ENCODE data around the gene BICC1.

Gene BICC1

GRCh38 chr10:58785354-58785753 lies 272.7 kb downstream of the BICC1 start:
- no peak for ATAC-seq

GRCh38 chr10:58791137-58791536 lies 278.5 kb downstream of the BICC1 start:
- no peak for ATAC-seq

- no peak for ATAC-seq
Observed at GRCh38 chr10:58795560-58795959, 282.9 kb downstream of the BICC1 start.

- ATAC-seq = no peak
Observed at GRCh38 chr10:58796242-58796641, 283.6 kb downstream of the BICC1 start.

- ATAC-seq = no peak
Observed at GRCh38 chr10:58796824-58797223, 284.2 kb downstream of the BICC1 start.

- ATAC-seq = no peak
Observed at GRCh38 chr10:58797356-58797755, 284.7 kb downstream of the BICC1 start.

- ATAC-seq = no peak
Observed at GRCh38 chr10:58802047-58802446, 289.4 kb downstream of the BICC1 start.

GRCh38 chr10:58806323-58806722 lies 293.7 kb downstream of the BICC1 start:
- ATAC-seq = no peak

- ATAC-seq = no peak
Observed at GRCh38 chr10:58806970-58807628, 294.4 kb downstream of the BICC1 start.

- no peak for ATAC-seq
Observed at GRCh38 chr10:58807629-58808022, 295.0 kb downstream of the BICC1 start.

- ATAC-seq = no peak
Observed at GRCh38 chr10:58810751-58811150, 298.1 kb downstream of the BICC1 start.

GRCh38 chr10:58813573-58813972 lies 300.9 kb downstream of the BICC1 start:
- no peak for ATAC-seq

- no peak for ATAC-seq
Observed at GRCh38 chr10:58817201-58817846, 304.7 kb downstream of the BICC1 start.

GRCh38 chr10:58818900-58819299 lies 306.2 kb downstream of the BICC1 start:
- ATAC-seq = no peak

GRCh38 chr10:58820386-58820785 lies 307.7 kb downstream of the BICC1 start:
- ATAC-seq = no peak

- ATAC-seq = no peak
Observed at GRCh38 chr10:58820861-58821751, 308.4 kb downstream of the BICC1 start.

- ATAC-seq = no peak
Observed at GRCh38 chr10:58821752-58822056, 309.0 kb downstream of the BICC1 start.

GRCh38 chr10:58823983-58824382 lies 311.3 kb downstream of the BICC1 start:
- ATAC-seq = no peak

- ATAC-seq = no peak
Observed at GRCh38 chr10:58824396-58824795, 311.7 kb downstream of the BICC1 start.

GRCh38 chr10:58826694-58827093 lies 314.0 kb downstream of the BICC1 start:
- no peak for ATAC-seq

- ATAC-seq = no peak
Observed at GRCh38 chr10:58827381-58827780, 314.7 kb downstream of the BICC1 start.

- no peak for ATAC-seq
Observed at GRCh38 chr10:58829839-58830238, 317.2 kb downstream of the BICC1 start.

GRCh38 chr10:58830697-58831096 lies 318.0 kb downstream of the BICC1 start:
- ATAC-seq = no peak
